Vagina (tissue), 2 donors: ENCODE data around the gene MSH5. TPM values are rescaled to one million over a fixed set of nuclear protein-coding genes. Genes with fewer than 3 reads are reported as not detected.
A peak's percentile ranks its signal among the peaks of the same experiment; 100 is the strongest.

ENCODE experiments used
- DNase-seq, 2 donors: peaks; one replicate each; pipeline ENCODE4 v3.0.0-alpha.2; 2017; ENCODE audit errors: extremely low spot score in 2 of 2
- H3K27ac ChIP-seq: fragments of 200-600 bp; sonication (generic); one replicate; pipeline ENCODE4 v1.5.1; 2019
- H3K27me3 ChIP-seq: fragments of 200-600 bp; sonication (generic); one replicate; pipeline ENCODE4 v1.5.1; 2019
- H3K36me3 ChIP-seq, 2 donors: fragments of 200-600 bp; sonication (generic); one replicate each; pipeline ENCODE4 v1.5.1; 2017 to 2019
- H3K4me1 ChIP-seq: fragments of 200-600 bp; sonication (generic); one replicate; pipeline ENCODE4 v1.5.1; 2019
- H3K4me3 ChIP-seq, 2 donors: fragments of 200-600 bp; sonication (generic); 1 replicate in 1 of 2; 2 replicates in 1 of 2; pipeline ENCODE4 v1.5.1; 2016 to 2019
- H3K9me3 ChIP-seq: fragments of 200-600 bp; sonication (generic); one replicate; pipeline ENCODE4 v1.5.1; 2019
- CTCF ChIP-seq, 3 experiments: fragments of 450-650 bp in 2 of 3; fragments of 200-600 bp in 1 of 3; sonication (generic) in 1 of 3; IDR thresholded peaks; one replicate each; pipeline ENCODE4 v1.5.1; 2017 to 2019; ENCODE audit warnings: antibody characterized with exemption in 3 of 3, mild to moderate bottlenecking in 2 of 3, moderate library complexity in 2 of 3
- POLR2A ChIP-seq, 2 donors: fragments of 450-650 bp; IDR thresholded peaks; one replicate each; pipeline ENCODE4 v1.6.1; 2017; ENCODE audit warnings: antibody characterized with exemption in 2 of 2, mild to moderate bottlenecking in 2 of 2, moderate library complexity in 2 of 2
- POLR2AphosphoS5 ChIP-seq, 2 donors: sonication (generic); formaldehyde crosslinking; IDR thresholded peaks; one replicate each; pipeline ENCODE4 v1.9.0; 2017; ENCODE audit warnings: antibody characterized with exemption in 2 of 2, mild to moderate bottlenecking in 2 of 2, low read depth in 1 of 2; ENCODE audit not compliant: insufficient read depth in 1 of 2
- intact Hi-C: fragments of 100-400 bp; cut with DNase I; formaldehyde crosslinking; loops from one replicate; pipeline ENCODE4 v1.15.1; 2023
- total RNA-seq: library from RNA; depleted of rRNA; stranded (reverse); fragments of >200 nt; gene quantifications from one replicate; pipeline ENCODE4 v1.2.3, GENCODE V29; 2016

MSH5 gene
- total RNA-seq, 1 donor from 2014 or later, result 11.0 TPM

GRCh38 chr6:31734821-31735406, 4.9 kb upstream of the MSH5 start:
- TF ChIP-seq POLR2AphosphoS5 (IDR thresholded peaks at IDR 0.05; ENCODE audit: insufficient read depth in 1 of 2, low read depth in 1 of 2) (peak; percentile 63 to 90), POLR2A (IDR thresholded peaks at IDR 0.05) (peak in 1 of 2 donors; percentile 57), CTCF (IDR thresholded peaks at IDR 0.05) (no peak)

GRCh38 chr6:31736021-31736767, 3.6 kb upstream of the MSH5 start, which contains the start of gene CLIC1:
TSS of gene CLIC1 (minus strand) at chr6:31736530. CDS start at chr6:31736300, 230 bp downstream.
- Histone ChIP-seq H3K9me3 (no peaks in the 10 kb centered on the region), H3K4me1 (peaks cover 60% of the 10 kb centered on the region), H3K27ac (peak within 1 kb of the TSS; percentile 96), H3K27me3 (no peaks in the 10 kb centered on the region), H3K36me3 (peaks cover 3 to 31% of the 10 kb centered on the region in 2 donors), H3K4me3 (peak within 1 kb of the TSS; percentile 67 to 82)
- DNase-seq, result peak in 1 of 2 donors; percentile 96
- intact Hi-C loops, result loop anchor here (5.0 to 10.0 kb wide), 3 partner anchors 51 to 76 kb away; partner anchors contain the start of genes LY6G5C and VARS1
- TF ChIP-seq CTCF (IDR thresholded peaks at IDR 0.05) (no peak), POLR2A (IDR thresholded peaks at IDR 0.05) (peak in 1 of 2 donors; percentile 97), POLR2AphosphoS5 (IDR thresholded peaks at IDR 0.05; ENCODE audit: insufficient read depth in 1 of 2, low read depth in 1 of 2) (peak; percentile 85 to 100)

More at GRCh38 chr6:31734821-31735406, 4.9 kb upstream of the MSH5 start:
- peak overlapping the region; percentile 67 to 82 for H3K4me3 ChIP-seq
- DNase-seq, result no peak
- intact Hi-C loops, result loop anchor here (5.0 to 10.0 kb wide), 3 partner anchors 50 to 77 kb away; partner anchors contain the start of genes LY6G5C and VARS1
- H3K27me3 ChIP-seq, result no peaks in the 10 kb centered on the region
- H3K27ac ChIP-seq, result peak overlapping the region; percentile 96
- H3K9me3 ChIP-seq, result no peaks in the 10 kb centered on the region
- peaks cover 59% of the 10 kb centered on the region for H3K4me1 ChIP-seq
- H3K36me3 ChIP-seq, result peaks cover 3 to 33% of the 10 kb centered on the region in 2 donors

- Histone ChIP-seq H3K4me1 (peaks cover 60% of the 10 kb centered on the region), H3K27ac (peak overlapping the region; percentile 96), H3K36me3 (peaks cover 3 to 25% of the 10 kb centered on the region in 2 donors), H3K27me3 (no peaks in the 10 kb centered on the region), H3K4me3 (peak overlapping the region; percentile 67 to 82), H3K9me3 (no peaks in the 10 kb centered on the region)
- no peak for DNase-seq
- TF ChIP-seq POLR2A (IDR thresholded peaks at IDR 0.05) (no peak), POLR2AphosphoS5 (IDR thresholded peaks at IDR 0.05; ENCODE audit: insufficient read depth in 1 of 2, low read depth in 1 of 2) (no peak), CTCF (IDR thresholded peaks at IDR 0.05) (no peak)
- intact Hi-C loops, result loop anchor here (5.0 to 10.0 kb wide), 3 partner anchors 52 to 75 kb away; partner anchors contain the start of genes LY6G5C and VARS1
Observed at GRCh38 chr6:31736768-31737314, 3.0 kb upstream of the MSH5 start.

- Histone ChIP-seq H3K4me3 (peak overlapping the region in 1 of 2 donors; percentile 67), H3K27ac (peak overlapping the region; percentile 96), H3K9me3 (no peaks in the 10 kb centered on the region), H3K27me3 (no peaks in the 10 kb centered on the region), H3K36me3 (peaks cover 3 to 18% of the 10 kb centered on the region in 2 donors), H3K4me1 (peaks cover 60% of the 10 kb centered on the region)
- DNase-seq, result no peak
- TF ChIP-seq POLR2AphosphoS5 (IDR thresholded peaks at IDR 0.05; ENCODE audit: insufficient read depth in 1 of 2, low read depth in 1 of 2) (no peak), POLR2A (IDR thresholded peaks at IDR 0.05) (no peak), CTCF (IDR thresholded peaks at IDR 0.05) (no peak)
- intact Hi-C loops, result loop anchor here (5.0 to 10.0 kb wide), 3 partner anchors 53 to 75 kb away; partner anchors contain the start of genes LY6G5C and VARS1
Observed at GRCh38 chr6:31737315-31737990, 2.4 kb upstream of the MSH5 start.
